Measurements from ENCODE around the gene CCDC194.
"Not testable (repeated sequence)": the region's sequence is repeated elsewhere in the genome, so short reads cannot be mapped to it uniquely, and the experiment has no call there.

Gene CCDC194

GRCh38 chr19:17365361-17365760 lies 28.6 kb downstream of the CCDC194 start:
- DNase-seq: no peak

- DNase-seq: not testable (repeated sequence)
Observed at GRCh38 chr19:17363852-17364605, 30.0 kb downstream of the CCDC194 start.

- no peak for DNase-seq
Observed at GRCh38 chr19:17359905-17360800, 33.8 kb downstream of the CCDC194 start.

- DNase-seq: no peak
Observed at GRCh38 chr19:17358395-17358794, 35.6 kb downstream of the CCDC194 start.

- no peak for DNase-seq
Observed at GRCh38 chr19:17357724-17358123, 36.3 kb downstream of the CCDC194 start.

GRCh38 chr19:17357078-17357666 lies 36.8 kb downstream of the CCDC194 start:
- DNase-seq: no peak

GRCh38 chr19:17353386-17353785 lies 40.6 kb downstream of the CCDC194 start:
- DNase-seq: no peak

- no peak for DNase-seq
Observed at GRCh38 chr19:17352608-17353280, 41.3 kb downstream of the CCDC194 start.

GRCh38 chr19:17351815-17352435 lies 42.1 kb downstream of the CCDC194 start:
- no peak for DNase-seq

GRCh38 chr19:17348700-17349099 lies 45.3 kb downstream of the CCDC194 start:
- no peak for DNase-seq

- DNase-seq: no peak
Observed at GRCh38 chr19:17347877-17348276, 46.1 kb downstream of the CCDC194 start.

- DNase-seq: no peak
Observed at GRCh38 chr19:17347361-17347760, 46.6 kb downstream of the CCDC194 start.

GRCh38 chr19:17346109-17346671 lies 47.8 kb downstream of the CCDC194 start:
- DNase-seq: peak; percentile 59

- no peak for DNase-seq
Observed at GRCh38 chr19:17341845-17342244, 52.2 kb downstream of the CCDC194 start.

GRCh38 chr19:17341386-17341785 lies 52.6 kb downstream of the CCDC194 start:
- DNase-seq: no peak

GRCh38 chr19:17340871-17341357 lies 53.1 kb downstream of the CCDC194 start:
- DNase-seq: no peak

Measured in activated effector memory CD4-positive, alpha-beta T cell treated with Interleukin-2 at 50 U/mL for 16 hours (primary cell).